GM19035 (cell line): Measurements from ENCODE around the gene ZNF318.
"Not testable (repeated sequence)": the region's sequence is repeated elsewhere in the genome, so short reads cannot be mapped to it uniquely, and the experiment has no call there.

Source experiments
- ATAC-seq: cut with Tn5 transposase; IDR thresholded peaks from one replicate; pipeline ENCODE4 v1.9.1; 2021; ENCODE audit not compliant: unreplicated experiment

Gene ZNF318

GRCh38 chr6:43336382-43336781, 33.1 kb downstream of the ZNF318 start:
- ATAC-seq: no peak

- no peak for ATAC-seq
These were observed 34.0 kb downstream of the ZNF318 start for GRCh38 chr6:43335469-43335868.

GRCh38 chr6:43334466-43335095, 34.9 kb downstream of the ZNF318 start:
- no peak for ATAC-seq

GRCh38 chr6:43331891-43332290, 37.6 kb downstream of the ZNF318 start:
- ATAC-seq: no peak

GRCh38 chr6:43331470-43331869, 38.0 kb downstream of the ZNF318 start:
- no peak for ATAC-seq

- ATAC-seq: no peak
These were observed 40.9 kb downstream of the ZNF318 start for GRCh38 chr6:43328528-43328927.

- no peak for ATAC-seq
These were observed 43.6 kb downstream of the ZNF318 start for GRCh38 chr6:43325876-43326275.

- no peak for ATAC-seq
These were observed 51.4 kb downstream of the ZNF318 start for GRCh38 chr6:43318011-43318410.

GRCh38 chr6:43313813-43314212, 55.6 kb downstream of the ZNF318 start:
- ATAC-seq: no peak

GRCh38 chr6:43311666-43312065, 57.8 kb downstream of the ZNF318 start:
- no peak for ATAC-seq

GRCh38 chr6:43310624-43311023, 58.8 kb downstream of the ZNF318 start:
- ATAC-seq: no peak

- ATAC-seq: no peak
These were observed 59.3 kb downstream of the ZNF318 start for GRCh38 chr6:43310134-43310533.

GRCh38 chr6:43308990-43309477, 60.4 kb downstream of the ZNF318 start:
- ATAC-seq: no peak

GRCh38 chr6:43308101-43308989, 61.1 kb downstream of the ZNF318 start, which contains the start of gene CRIP3:
Gene CRIP3, minus strand, starts transcription at chr6:43308826. Its CDS starts 34 bp downstream, at chr6:43308792.
- peak; percentile 65 for ATAC-seq

- ATAC-seq: no peak
These were observed 61.9 kb downstream of the ZNF318 start for GRCh38 chr6:43307451-43308100.

GRCh38 chr6:43306086-43306485, 63.4 kb downstream of the ZNF318 start:
- no peak for ATAC-seq

GRCh38 chr6:43304882-43305281, 64.6 kb downstream of the ZNF318 start:
- no peak for ATAC-seq

- ATAC-seq: no peak
These were observed 65.1 kb downstream of the ZNF318 start for GRCh38 chr6:43304361-43304760.

GRCh38 chr6:43303751-43304331, 65.6 kb downstream of the ZNF318 start:
- ATAC-seq: no peak

- ATAC-seq: not testable (repeated sequence)
These were observed 66.4 kb downstream of the ZNF318 start for GRCh38 chr6:43303006-43303405.

- ATAC-seq: no peak
These were observed 67.3 kb downstream of the ZNF318 start for GRCh38 chr6:43302126-43302525.
